Endothelial cell of umbilical vein (primary cell): ENCODE measurements around the gene NDST3. TPM values are rescaled to one million over a fixed set of nuclear protein-coding genes. Genes with fewer than 3 reads are reported as not detected.
"Not testable (repeated sequence)": the region's sequence is repeated elsewhere in the genome, so short reads cannot be mapped to it uniquely, and the experiment has no call there.

ENCODE experiments used
- BruUV-seq: library from RNA; stranded (reverse); fragments of 400-500 nt; replicated peaks from 2 replicates; lab custom pipeline; 2021; lab: Mats Ljungman, UMichigan
- CTCF ChIA-PET: fragments of 300-600, 350-600 bp; sonication (Branson Sonifier 250); formaldehyde crosslinking; loops from one replicate; lab custom pipeline; 2021; ENCODE audit warnings: antibody characterized with exemption, inconsistent platforms; lab: Charles Lee
- POLR2A ChIA-PET: fragments of 300-600, 350-600 bp; sonication (Branson Sonifier 250); formaldehyde crosslinking; loops from one replicate; lab custom pipeline; 2021; ENCODE audit warnings: antibody characterized with exemption, inconsistent platforms; lab: Charles Lee
- DNase-seq: peaks from one replicate; pipeline ENCODE4 v3.0.0-alpha.2; 2011; ENCODE audit warnings: low read depth, low spot score
- FAIRE-seq: peaks from 2 replicates; lab custom pipeline; 2011; peaks lifted over from hg19 to GRCh38; lab: Jason Lieb, UNC
- H2AFZ ChIP-seq: 2 replicates; pipeline ENCODE4 v1.6.0; 2012; ENCODE audit warnings: low read depth, low read length, control low read depth, inconsistent platforms
- H3K27ac ChIP-seq: 2 replicates; pipeline ENCODE4 v1.5.1; 2011; ENCODE audit warnings: low read depth, mild to moderate bottlenecking, control low read depth, low read length, moderate library complexity; ENCODE audit not compliant: insufficient read depth
- H3K27me3 ChIP-seq, 2 experiments: 2 replicates each; pipeline versions ENCODE4 v1.6.0 to v1.6.1; 2011; ENCODE audit warnings: low read length in 2 of 2, mixed read lengths in 1 of 2; ENCODE audit not compliant: control insufficient read depth in 2 of 2, insufficient read depth in 2 of 2
- H3K36me3 ChIP-seq, 2 experiments: 2 replicates in 1 of 2; 3 replicates in 1 of 2; pipeline ENCODE4 v1.5.1; 2011; ENCODE audit warnings: low read length in 2 of 2, mild to moderate bottlenecking in 1 of 2, moderate library complexity in 1 of 2; ENCODE audit not compliant: control insufficient read depth in 2 of 2, insufficient read depth in 2 of 2; ENCODE audit errors: extremely low read depth in 1 of 2
- H3K4me1 ChIP-seq: 3 replicates; pipeline ENCODE4 v1.5.1; 2011; ENCODE audit warnings: mild to moderate bottlenecking, low read length; ENCODE audit not compliant: control insufficient read depth, insufficient read depth; ENCODE audit errors: extremely low read depth
- H3K4me2 ChIP-seq: 2 replicates; pipeline ENCODE4 v1.6.1; 2011; ENCODE audit warnings: low read length, control low read depth, mixed read lengths; ENCODE audit not compliant: insufficient read depth
- H3K4me3 ChIP-seq, 3 experiments: fragments of 200-600 bp in 1 of 3; sonication (generic), shearing (Covaris generic) in 1 of 3; replicated peaks in 1 of 3; 2 replicates each; pipeline ENCODE4 v1.5.1; 2011 to 2016; ENCODE audit warnings: control low read depth in 3 of 3, low read length in 3 of 3, mild to moderate bottlenecking in 2 of 3, inconsistent platforms in 1 of 3, low read depth in 1 of 3, moderate library complexity in 1 of 3; ENCODE audit not compliant: insufficient read depth in 1 of 3
- H3K79me2 ChIP-seq: 2 replicates; pipeline ENCODE4 v1.6.0; 2012; ENCODE audit warnings: low read length, inconsistent platforms; ENCODE audit not compliant: control insufficient read depth, insufficient read depth
- H3K9ac ChIP-seq: replicated peaks from 2 replicates; pipeline ENCODE3; 2011; ENCODE audit warnings: low read length, control low read depth; ENCODE audit not compliant: insufficient read depth; ENCODE audit errors: extremely low read depth
- H3K9me1 ChIP-seq: replicated peaks from 3 replicates; pipeline ENCODE4 v1.6.0; 2011; ENCODE audit warnings: mild to moderate bottlenecking, low read length; ENCODE audit not compliant: control insufficient read depth, insufficient read depth; ENCODE audit errors: extremely low read depth
- H3K9me3 ChIP-seq: replicated peaks from 2 replicates; pipeline ENCODE4 v1.5.1; 2012; ENCODE audit warnings: low read length, inconsistent platforms; ENCODE audit not compliant: control insufficient read depth, insufficient read depth
- H4K20me1 ChIP-seq: replicated peaks from 2 replicates; pipeline ENCODE3; 2011; ENCODE audit warnings: mild to moderate bottlenecking, low read length; ENCODE audit not compliant: control insufficient read depth, insufficient read depth; ENCODE audit errors: extremely low read depth
- CTCF ChIP-seq, 2 donors: IDR thresholded peaks; 1 replicate in 1 of 2; 2 replicates in 1 of 2; pipeline ENCODE4 v1.5.1; 2011; ENCODE audit warnings: low read length in 2 of 2, mild to moderate bottlenecking in 2 of 2, moderate library complexity in 2 of 2, control low read depth in 1 of 2, inconsistent platforms in 1 of 2, low read depth in 1 of 2; ENCODE audit not compliant: insufficient read depth in 1 of 2; ENCODE audit errors: extremely low read depth in 1 of 2
- EZH2 ChIP-seq: IDR thresholded peaks from 2 replicates; pipeline ENCODE4 v1.6.1; 2012; ENCODE audit warnings: borderline replicate concordance, low read depth, mild to moderate bottlenecking, moderate library complexity, low read length, inconsistent platforms; ENCODE audit not compliant: severe bottlenecking
- FOS ChIP-seq: IDR thresholded peaks from 2 replicates; pipeline ENCODE4 v1.6.1; 2011; ENCODE audit warnings: mild to moderate bottlenecking, low read length, moderate library complexity, borderline replicate concordance; ENCODE audit not compliant: insufficient read depth
- GATA2 ChIP-seq: IDR thresholded peaks from 2 replicates; pipeline ENCODE4 v1.7.0; 2011; ENCODE audit warnings: low read depth, mild to moderate bottlenecking, moderate library complexity, mixed read lengths, low read length; ENCODE audit not compliant: insufficient read length, insufficient read depth
- MAX ChIP-seq: IDR thresholded peaks from 2 replicates; pipeline ENCODE4 v1.6.1; 2011; ENCODE audit not compliant: insufficient read depth, insufficient read length
- MYC ChIP-seq: IDR thresholded peaks from one replicate; pipeline ENCODE4 v1.6.1; 2011; ENCODE audit warnings: mild to moderate bottlenecking, low read depth, low read length
- POLR2A ChIP-seq: IDR thresholded peaks from 2 replicates; pipeline ENCODE4 v1.6.1; 2012; ENCODE audit warnings: low read depth, mild to moderate bottlenecking, control low read depth, low read length
- POLR2AphosphoS5 ChIP-seq: IDR thresholded peaks from 2 replicates; pipeline ENCODE4 v1.6.1; 2012; ENCODE audit warnings: low read depth, mild to moderate bottlenecking, control low read depth, low read length, moderate library complexity; ENCODE audit not compliant: insufficient read depth
- dilution Hi-C: fragments of 300-500 bp; cut with MboI; formaldehyde crosslinking; loops from one replicate; pipeline ENCODE4 v1.15.0; 2019; ENCODE audit warnings: low sequenced_read_pairs; ENCODE audit not compliant: extremely low pct_ligation_motif_present
- intact Hi-C: fragments of 100-400 bp; cut with micrococcal nuclease; formaldehyde crosslinking; loops from one replicate; pipeline ENCODE4 v1.10.0; 2022
- polyA plus RNA-seq, 4 experiments: library from polyadenylated mRNA; depleted of rRNA in 3 of 4; stranded (reverse) in 3 of 4; unstranded in 1 of 4; fragments of >200 nt; gene quantifications; 2 replicates each; pipeline versions ENCODE4 v1.2.1 to v1.2.3, GENCODE V29; 2011 to 2012; ENCODE audit warnings: missing spikeins in 1 of 4
- total RNA-seq: library from RNA; stranded (reverse); gene quantifications from 2 replicates; pipeline ENCODE4 v1.2.3, GENCODE V29; 2021

The NDST3 gene
- total and polyA plus RNA-seq, 2 donors (not counting 3 experiments of a cell fraction or from before 2014, with no cell fraction given), result 0.04 TPM; not detected in 1

- Histone ChIP-seq H3K36me3 (no peaks in the 10 kb centered on the region), H3K4me2 (peak overlapping the region; percentile 52), H3K27ac (no peak overlapping the region), H3K27me3 (peaks cover 2 to 3% of the 10 kb centered on the region in 2 experiments), H2AFZ (peak overlapping the region; percentile 89), H3K79me2 (no peaks in the 10 kb centered on the region), H4K20me1 (no peaks in the 10 kb centered on the region), H3K4me3 (peak overlapping the region; percentile 32 to 45 (median 32)), H3K9me3 (no peaks in the 10 kb centered on the region), H3K4me1 (no peaks in the 10 kb centered on the region), H3K9me1 (no peaks in the 10 kb centered on the region), H3K9ac (no peak overlapping the region)
- POLR2A ChIA-PET, result no interaction called here
- TF ChIP-seq FOS (no peak), POLR2AphosphoS5 (peak; percentile 24), CTCF (IDR thresholded peaks at IDR 0.05; ENCODE audit: extremely low read depth in 1 of 2, insufficient read depth in 1 of 2, low read depth in 1 of 2, low read length in 2 of 2) (no peak), EZH2 (no peak), GATA2 (no peak), MAX (no peak), MYC (no peak), POLR2A (no peak)
- CTCF ChIA-PET, result no interaction called here
- FAIRE-seq, result no peak
- intact Hi-C loops, result no loop called here
- no peak for DNase-seq
- dilution Hi-C loops, result no loop called here
- BruUV-seq, result no TSS peak
Observed at GRCh38 chr4:118265312-118266144, 231.2 kb downstream of the NDST3 start.

GRCh38 chr4:118266145-118266496 is 231.8 kb downstream of the NDST3 start:
- H3K9me1 ChIP-seq, DNase-seq, intact Hi-C loops, H3K79me2 ChIP-seq, H3K36me3 ChIP-seq, dilution Hi-C loops, POLR2A ChIA-PET, H3K27me3 ChIP-seq, FAIRE-seq, H3K27ac ChIP-seq, CTCF ChIA-PET, H3K9ac ChIP-seq, H3K4me3 ChIP-seq, H2AFZ ChIP-seq, H3K9me3 ChIP-seq, H3K4me1 ChIP-seq, H4K20me1 ChIP-seq, H3K4me2 ChIP-seq, BruUV-seq: not testable (repeated sequence)
